Astrocyte of the cerebellum (primary cell): Measurements from ENCODE around the gene INTS7.

ENCODE experiments used
- DNase-seq: peaks from one replicate; pipeline ENCODE4 v3.0.0-alpha.2; 2011; ENCODE audit warnings: low read depth
- H3K4me3 ChIP-seq: 2 replicates; pipeline ENCODE4 v1.5.1; 2011; ENCODE audit warnings: mild to moderate bottlenecking, low read depth, low read length, moderate library complexity
- in situ Hi-C: cut with HindIII; loops from 2 replicates; pipeline ENCODE4 v1.10.0; 2017; ENCODE audit warnings: low sequenced_read_pairs
- TF ChIP-seq, protein P1 (sequence below): IDR thresholded peaks from 2 replicates; pipeline ENCODE4 v1.5.1; 2012; ENCODE audit warnings: low read length, low read depth, moderate library complexity, mild to moderate bottlenecking; ENCODE audit errors: missing control alignments

Gene INTS7

DNA sequence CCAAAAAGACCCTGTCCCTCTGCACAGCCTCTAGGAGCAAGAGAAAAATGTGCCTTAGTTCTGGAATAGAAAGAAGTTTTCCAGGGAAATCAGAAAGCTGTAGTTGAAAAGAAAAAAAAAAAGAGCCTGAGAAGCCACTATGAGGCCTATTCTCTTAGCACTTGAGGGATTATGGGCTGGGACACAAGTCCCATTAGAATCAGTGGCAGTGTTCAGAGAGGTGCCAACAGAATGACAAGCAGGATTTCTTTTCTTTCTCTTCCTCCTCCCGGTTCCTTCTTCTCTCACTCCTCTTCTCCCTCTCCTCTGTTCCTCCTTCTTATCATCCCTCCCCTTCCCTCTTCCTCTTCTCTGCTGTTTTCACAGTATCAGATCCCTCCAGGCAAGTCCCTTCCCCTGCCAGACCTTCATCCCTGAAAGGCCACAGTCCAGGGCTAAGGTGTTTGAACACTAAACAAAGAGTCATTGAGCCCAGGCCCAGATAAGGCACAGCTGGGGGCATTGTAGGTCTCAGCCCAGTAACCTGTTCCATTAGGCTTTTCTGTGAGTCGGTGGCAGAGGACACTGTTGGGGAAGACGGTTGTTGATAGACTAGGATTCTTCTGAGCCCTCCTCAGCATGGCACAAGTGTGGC is 140.1 kb downstream of the INTS7 start:
- in situ Hi-C loops: no loop called here
- TF ChIP-seq, protein P1, sequence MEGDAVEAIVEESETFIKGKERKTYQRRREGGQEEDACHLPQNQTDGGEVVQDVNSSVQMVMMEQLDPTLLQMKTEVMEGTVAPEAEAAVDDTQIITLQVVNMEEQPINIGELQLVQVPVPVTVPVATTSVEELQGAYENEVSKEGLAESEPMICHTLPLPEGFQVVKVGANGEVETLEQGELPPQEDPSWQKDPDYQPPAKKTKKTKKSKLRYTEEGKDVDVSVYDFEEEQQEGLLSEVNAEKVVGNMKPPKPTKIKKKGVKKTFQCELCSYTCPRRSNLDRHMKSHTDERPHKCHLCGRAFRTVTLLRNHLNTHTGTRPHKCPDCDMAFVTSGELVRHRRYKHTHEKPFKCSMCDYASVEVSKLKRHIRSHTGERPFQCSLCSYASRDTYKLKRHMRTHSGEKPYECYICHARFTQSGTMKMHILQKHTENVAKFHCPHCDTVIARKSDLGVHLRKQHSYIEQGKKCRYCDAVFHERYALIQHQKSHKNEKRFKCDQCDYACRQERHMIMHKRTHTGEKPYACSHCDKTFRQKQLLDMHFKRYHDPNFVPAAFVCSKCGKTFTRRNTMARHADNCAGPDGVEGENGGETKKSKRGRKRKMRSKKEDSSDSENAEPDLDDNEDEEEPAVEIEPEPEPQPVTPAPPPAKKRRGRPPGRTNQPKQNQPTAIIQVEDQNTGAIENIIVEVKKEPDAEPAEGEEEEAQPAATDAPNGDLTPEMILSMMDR: no peak
- DNase-seq: no peak
- H3K4me3 ChIP-seq: no peak overlapping the region

DNA sequence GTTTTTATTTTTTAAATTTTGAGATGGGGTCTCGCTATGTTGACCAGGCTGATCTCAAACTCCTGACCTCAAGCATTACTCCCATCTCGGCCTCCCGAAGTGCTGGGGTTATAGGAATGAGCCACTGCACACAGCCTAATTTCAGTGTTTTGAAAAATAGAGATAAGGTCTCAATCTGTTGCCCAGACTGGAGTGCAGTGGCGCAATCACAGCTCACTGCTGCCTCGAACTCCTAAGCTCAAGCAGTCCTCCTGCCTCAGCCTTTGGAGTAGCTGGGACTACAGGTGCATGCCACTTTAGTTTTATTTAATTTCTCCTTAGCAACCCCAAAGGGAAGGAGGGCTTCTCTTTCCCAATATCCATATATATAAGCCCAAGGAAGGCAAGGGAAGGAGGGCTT is 141.0 kb downstream of the INTS7 start:
- in situ Hi-C loops: no loop called here
- TF ChIP-seq, protein P1: no peak
- DNase-seq: no peak
- no peak overlapping the region for H3K4me3 ChIP-seq

GRCh38 chr1:211893260-211893659 is 142.1 kb downstream of the INTS7 start:
- DNase-seq: no peak
- no peak overlapping the region for H3K4me3 ChIP-seq
- in situ Hi-C loops: no loop called here
- TF ChIP-seq, protein P1: no peak

- in situ Hi-C loops: no loop called here
- TF ChIP-seq, protein P1: no peak
- no peak overlapping the region for H3K4me3 ChIP-seq
- no peak for DNase-seq
Observed at GRCh38 chr1:211892577-211892976, 142.8 kb downstream of the INTS7 start.

DNA sequence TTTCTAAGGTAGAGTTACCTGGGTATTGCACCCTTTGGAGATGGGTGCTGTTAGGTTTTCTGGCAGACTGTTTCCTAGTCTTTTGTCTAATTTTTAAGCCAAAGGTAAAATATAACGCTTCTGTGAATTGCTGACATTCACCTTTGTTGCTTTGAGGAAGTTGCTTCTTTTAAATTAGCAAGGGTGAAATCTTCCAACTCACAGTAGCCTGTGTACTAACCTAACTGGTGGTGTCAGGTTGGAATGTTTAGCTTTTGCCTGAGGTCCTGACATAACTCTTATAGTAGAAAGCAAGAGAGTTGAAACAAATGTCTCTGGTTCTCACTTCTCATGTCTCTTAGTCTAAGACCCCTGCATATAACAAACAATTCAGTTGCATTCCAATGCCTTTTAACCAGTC is 143.6 kb downstream of the INTS7 start:
- no peak for DNase-seq
- TF ChIP-seq, protein P1: no peak
- no peak overlapping the region for H3K4me3 ChIP-seq
- in situ Hi-C loops: no loop called here
